ENCODE data around the gene LRRC70.
"Not testable (repeated sequence)": the region's sequence is repeated elsewhere in the genome, so short reads cannot be mapped to it uniquely, and the experiment has no call there.

LRRC70 gene

GRCh38 chr5:62608529-62609511 lies 30.2 kb downstream of the LRRC70 start:
- no peak for DNase-seq (ENCODE audit: low read depth)

- no peak for DNase-seq (ENCODE audit: low read depth)
These were observed 35.7 kb downstream of the LRRC70 start for GRCh38 chr5:62614355-62614754.

- DNase-seq (ENCODE audit: low read depth), result no peak
These were observed 38.1 kb downstream of the LRRC70 start for GRCh38 chr5:62616615-62617277.

- no peak for DNase-seq (ENCODE audit: low read depth)
These were observed 39.3 kb downstream of the LRRC70 start for GRCh38 chr5:62617943-62618342.

GRCh38 chr5:62620761-62621160 lies 42.1 kb downstream of the LRRC70 start:
- DNase-seq (ENCODE audit: low read depth), result no peak

- DNase-seq (ENCODE audit: low read depth), result no peak
These were observed 42.7 kb downstream of the LRRC70 start for GRCh38 chr5:62621280-62621679.

- no peak for DNase-seq (ENCODE audit: low read depth)
These were observed 44.7 kb downstream of the LRRC70 start for GRCh38 chr5:62623271-62623670.

- not testable (repeated sequence) for DNase-seq (ENCODE audit: low read depth)
These were observed 45.8 kb downstream of the LRRC70 start for GRCh38 chr5:62624436-62624835.

GRCh38 chr5:62626534-62626933 lies 47.9 kb downstream of the LRRC70 start:
- no peak for DNase-seq (ENCODE audit: low read depth)

GRCh38 chr5:62627121-62627520 lies 48.5 kb downstream of the LRRC70 start:
- peak; percentile 25 for DNase-seq (ENCODE audit: low read depth)

GRCh38 chr5:62627901-62628300 lies 49.3 kb downstream of the LRRC70 start:
- no peak for DNase-seq (ENCODE audit: low read depth)

Data from amniotic epithelial cell (primary cell).